HG03457 (cell line): Measurements from ENCODE around the gene C19orf38.
"Not testable (repeated sequence)": the region's sequence is repeated elsewhere in the genome, so short reads cannot be mapped to it uniquely, and the experiment has no call there.

Experiments used
- ATAC-seq: cut with Tn5 transposase; IDR thresholded peaks from one replicate; pipeline ENCODE4 v1.9.1; 2021; ENCODE audit warnings: moderate number of reproducible peaks; ENCODE audit not compliant: unreplicated experiment

Gene C19orf38

DNA sequence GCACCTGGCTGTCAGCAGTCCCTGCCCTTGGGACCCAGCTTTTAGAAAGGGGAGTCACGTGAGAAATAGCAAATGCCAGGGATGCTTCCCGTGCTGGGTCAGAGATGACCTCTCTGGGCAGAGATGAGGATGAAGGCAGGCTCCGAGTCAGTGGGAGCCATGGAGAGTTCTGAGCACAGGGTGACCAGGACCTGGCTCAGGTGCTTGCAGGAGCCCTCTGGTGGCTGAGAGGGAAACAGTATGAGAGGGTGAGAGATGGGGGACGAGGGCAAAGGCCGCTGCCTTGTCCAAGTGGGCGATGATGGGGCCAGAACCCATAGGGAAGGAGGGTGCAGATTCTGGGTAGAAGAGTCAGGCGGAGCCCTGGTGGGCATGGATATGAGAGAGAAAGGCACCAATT lies 28.0 kb upstream of the C19orf38 start:
- no peak for ATAC-seq

DNA sequence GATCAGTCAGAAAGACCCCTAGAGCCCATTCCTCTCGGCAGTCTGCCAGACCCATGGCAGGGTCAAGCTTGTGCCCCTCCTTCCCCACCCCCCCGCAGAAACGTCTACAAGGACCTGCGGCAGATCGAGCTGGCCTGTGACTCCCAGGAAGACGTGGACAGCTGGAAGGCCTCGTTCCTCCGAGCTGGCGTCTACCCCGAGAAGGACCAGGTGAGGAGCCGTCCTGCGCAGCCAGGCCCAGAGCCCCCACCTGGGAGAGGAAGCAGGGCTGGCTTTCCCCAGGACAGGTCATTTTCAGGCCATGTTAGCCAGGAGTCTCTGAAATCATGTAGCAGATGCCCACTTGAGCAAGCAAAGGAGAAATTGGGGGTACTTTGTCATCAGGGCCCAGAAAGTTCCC lies 24.5 kb upstream of the C19orf38 start:
- ATAC-seq: no peak

DNA sequence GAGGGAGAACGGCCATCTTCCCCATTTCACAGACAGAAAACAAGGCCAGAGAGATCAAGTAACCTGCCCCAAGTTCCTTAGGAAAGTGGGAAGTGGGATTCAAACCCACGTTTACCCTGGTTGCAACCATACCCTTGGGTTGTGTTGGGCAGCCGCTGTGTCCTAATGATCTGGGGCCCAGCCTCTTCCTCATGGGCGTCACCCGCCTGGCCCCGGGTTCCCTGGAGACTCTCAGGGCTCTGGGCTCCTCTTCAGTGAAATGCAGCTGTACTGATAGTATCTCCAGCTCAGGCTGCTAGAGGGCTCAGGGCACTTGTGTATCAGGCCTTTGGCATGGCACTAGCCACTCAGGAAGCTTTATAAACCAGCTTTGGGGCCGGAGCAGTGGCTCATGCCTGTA lies 22.0 kb upstream of the C19orf38 start:
- no peak for ATAC-seq

DNA sequence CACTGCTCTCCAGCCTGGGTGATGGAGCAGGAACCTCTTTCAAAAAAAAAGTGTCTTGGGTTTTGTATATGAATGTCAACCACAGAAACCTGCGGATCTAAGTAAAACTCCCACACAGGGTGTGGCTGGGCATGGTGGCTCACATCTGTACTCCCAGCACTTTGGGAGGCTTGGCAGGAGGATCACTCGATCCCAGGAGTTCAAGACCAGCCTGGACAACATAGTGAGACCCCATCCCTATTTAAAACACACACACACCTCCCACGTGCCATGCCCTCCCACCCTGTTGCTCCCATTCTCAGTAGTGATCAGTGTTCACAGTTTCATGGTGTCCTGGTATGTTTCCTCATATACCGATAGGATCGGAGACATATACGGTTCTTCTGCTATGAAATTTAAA lies 21.4 kb upstream of the C19orf38 start:
- ATAC-seq: no peak

DNA sequence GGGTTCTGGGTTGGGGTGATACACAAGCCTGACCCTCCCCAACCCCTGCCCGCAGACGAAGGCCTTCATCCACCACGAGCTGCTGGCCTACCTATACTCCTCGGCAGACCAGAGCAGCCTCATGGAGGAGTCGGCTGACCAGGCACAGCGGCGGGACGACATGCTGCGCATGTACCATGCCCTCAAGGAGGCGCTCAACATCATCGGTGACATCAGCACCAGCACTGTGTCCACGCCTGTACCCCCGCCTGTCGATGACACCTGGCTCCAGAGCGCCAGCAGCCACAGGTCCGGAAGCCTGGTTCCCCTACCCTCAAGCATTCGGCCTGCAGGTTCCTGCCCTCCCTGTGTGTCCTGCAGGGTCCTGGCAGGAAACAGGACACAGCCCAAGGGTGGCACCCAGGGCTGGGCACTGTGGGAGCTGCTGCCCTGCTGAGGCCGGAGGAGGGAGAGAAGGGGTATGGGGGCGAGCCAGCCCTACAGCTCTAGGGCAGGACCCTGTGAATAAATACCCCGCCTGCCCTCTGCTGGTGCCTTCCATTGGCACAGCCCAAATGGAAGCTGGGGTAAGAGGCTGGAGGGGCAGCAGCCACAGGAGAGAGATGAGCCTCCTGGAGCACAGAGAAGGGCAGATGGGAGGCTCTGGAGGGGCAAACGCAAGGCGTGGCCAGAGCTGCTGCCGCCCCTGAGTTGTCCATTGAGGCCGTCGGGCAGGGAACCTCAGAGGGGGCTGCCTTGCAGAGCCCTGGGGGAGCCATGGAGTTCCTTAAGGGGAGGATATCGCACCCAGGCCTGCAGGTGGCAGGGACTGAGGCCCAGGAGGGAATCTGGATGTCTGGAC lies 19.0 kb upstream of the C19orf38 start:
- no peak for ATAC-seq

DNA sequence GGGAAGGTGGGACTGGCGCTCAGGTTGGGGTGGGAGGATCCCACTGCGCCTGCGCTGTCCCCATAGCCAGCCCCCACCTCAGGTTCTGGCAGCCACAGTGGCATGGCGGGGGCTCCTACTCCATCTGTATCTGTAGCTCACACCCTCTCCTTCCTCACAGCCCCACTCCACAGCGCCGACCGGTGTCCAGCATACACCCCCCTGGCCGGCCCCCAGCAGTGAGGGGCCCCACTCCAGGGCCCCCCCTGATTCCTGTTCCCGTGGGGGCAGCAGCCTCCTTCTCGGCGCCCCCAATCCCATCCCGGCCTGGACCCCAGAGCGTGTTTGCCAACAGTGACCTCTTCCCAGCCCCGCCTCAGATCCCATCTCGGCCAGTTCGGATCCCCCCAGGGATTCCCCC lies 18.2 kb upstream of the C19orf38 start:
- no peak for ATAC-seq

DNA sequence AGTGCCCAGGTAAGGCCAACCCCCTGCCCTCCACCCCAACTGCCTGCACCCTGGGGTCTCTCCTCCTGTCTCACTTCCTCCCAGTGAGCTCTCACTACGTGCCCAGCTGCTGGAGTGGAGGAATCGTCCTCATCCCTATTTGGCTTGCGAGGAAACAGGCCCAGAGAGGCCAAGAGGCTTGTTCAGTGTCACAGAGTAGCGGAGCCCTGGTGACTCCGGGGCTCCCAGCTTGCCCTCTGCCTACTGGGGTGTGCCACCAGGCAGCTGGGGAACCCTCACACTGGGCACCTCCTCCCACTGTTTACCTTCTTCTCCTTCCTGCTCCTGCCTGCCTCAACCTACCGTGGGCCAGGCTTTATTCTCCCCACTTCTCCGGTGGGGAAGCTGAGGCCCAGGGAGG lies 17.8 kb upstream of the C19orf38 start:
- no peak for ATAC-seq

DNA sequence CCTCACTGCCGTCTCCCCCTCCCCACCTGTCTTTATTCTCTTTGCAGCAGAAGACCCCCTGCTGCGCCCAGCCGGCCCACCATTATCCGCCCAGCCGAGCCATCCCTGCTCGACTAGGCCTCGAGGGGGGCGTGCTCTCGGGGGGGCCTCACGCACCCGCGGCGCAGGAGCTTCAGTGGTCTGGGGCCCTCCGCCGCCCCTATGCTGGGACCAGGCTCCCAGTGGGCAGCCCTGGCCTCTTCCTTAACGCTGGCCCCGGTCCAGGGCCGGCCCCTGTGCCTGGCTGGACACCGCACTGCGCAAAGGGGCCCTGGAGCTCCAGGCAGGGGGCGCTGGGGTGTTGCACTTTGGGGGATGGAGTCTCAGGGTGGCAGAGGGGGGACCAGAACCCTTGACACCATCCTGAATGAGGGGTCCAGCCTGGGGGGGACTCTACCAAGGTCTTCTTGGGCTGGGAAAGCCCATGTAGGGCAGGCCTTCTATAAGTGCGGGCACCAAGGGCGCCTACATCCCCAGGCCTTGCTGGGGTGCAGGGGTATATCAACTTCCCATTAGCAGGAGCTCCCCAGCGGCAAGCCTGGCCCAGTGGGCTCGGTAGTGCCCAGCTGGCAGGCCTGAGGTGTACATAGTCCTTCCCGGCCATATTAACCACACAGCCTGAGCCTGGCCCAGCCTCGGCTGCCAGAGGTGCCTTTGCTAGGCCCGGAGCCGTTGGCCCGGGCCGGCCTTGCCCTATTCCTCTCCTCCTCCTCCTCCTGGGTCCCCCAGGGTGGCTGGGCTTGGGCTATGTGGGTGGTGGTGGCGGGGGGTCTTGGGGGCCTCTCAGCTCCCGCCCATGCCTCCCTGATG lies 17.1 kb upstream of the C19orf38 start:
- ATAC-seq: no peak

DNA sequence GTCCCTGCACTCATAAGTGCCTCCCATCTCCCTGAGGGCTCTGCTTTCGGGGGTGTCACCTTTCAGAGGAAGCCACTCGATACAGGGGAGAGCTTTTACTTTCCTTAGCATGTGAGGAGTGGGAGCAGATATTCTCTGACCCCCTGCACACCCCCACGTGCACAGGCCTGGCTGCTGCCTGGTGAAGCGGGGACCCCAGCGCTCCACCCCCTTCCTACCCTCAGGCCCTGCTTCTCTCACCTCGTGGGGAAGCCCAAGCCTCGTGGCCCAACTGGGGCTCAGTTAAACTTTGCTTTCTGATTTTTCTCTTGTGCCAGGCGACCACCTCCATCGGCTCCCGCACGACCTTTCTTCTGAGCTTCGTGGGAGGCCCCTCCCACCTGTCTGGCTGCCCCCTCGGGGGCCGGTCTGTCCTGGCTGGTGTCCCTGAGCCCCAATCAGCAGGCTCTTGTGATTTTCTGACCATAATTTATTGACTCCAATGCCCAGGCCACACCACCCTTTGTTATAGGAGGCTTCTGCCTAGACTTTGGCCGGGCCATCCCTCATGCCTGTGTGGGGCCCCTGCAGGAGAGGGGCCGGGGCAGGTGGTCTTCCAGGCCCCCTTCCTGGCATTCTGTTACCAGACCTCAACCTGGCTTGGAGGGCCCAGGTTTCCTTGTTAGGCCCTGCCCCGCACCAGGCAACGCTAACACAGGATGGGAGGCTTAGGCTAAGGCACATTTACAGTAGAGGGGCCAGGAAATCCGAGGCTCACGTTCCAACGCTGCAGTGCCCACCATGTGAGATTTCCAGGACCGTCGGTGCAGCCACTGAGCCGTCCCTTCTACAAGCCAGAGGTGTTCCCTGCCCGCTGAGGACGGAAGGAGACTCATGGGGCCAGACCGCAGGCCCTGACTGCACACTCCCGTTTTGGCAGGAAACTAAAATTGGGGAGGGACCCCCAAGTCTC lies 16.0 kb upstream of the C19orf38 start:
- ATAC-seq: no peak

DNA sequence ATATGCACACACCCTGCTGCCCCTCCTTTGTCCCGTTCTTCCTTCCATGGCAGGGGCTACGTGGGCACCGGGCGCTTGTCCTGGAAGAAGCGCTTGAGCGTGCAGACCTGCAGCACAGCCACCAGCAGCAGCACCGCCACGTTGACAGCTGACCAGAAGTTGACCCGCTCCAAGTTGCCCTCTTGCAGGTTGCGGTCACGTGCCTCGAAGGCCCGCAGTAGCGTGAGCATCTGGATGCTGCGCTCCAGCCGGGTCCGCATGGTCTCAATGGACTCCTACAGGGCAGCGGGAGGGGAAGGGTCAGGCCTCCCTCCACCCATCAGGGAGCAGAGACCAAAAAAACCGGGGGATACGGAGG lies 15.3 kb upstream of the C19orf38 start:
- no peak for ATAC-seq

DNA sequence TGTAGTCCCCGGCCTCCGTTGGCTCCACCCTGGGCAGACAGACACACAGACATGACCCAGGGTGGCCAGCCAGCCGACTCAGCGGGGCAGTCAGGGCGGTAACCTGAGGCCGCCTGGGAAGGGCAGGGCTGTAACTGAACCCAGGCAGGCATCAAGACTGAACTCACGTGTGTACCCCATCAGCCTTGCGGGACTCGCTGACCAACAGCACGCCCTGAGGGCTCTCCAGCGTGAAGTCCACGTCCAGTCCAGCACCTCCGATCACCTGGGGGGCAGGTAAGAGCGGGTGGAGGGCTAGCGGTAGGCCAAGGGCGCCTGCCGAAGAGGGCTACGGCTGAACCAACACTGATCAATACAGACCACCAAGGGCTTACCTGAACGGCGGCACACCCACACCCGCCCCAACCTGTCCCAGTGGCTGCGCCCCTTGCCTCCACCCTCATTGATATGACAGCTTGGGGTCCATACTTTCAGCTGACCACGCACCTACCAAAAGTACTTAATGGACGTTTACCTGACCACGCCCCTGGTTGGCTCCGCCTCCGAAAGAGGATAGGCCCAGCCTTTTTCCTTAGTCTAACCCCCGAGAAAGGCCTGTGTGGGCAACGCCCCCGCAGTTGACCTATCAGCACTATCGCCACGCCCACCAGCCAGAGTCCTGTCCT lies 13.0 kb upstream of the C19orf38 start:
- no peak for ATAC-seq

DNA sequence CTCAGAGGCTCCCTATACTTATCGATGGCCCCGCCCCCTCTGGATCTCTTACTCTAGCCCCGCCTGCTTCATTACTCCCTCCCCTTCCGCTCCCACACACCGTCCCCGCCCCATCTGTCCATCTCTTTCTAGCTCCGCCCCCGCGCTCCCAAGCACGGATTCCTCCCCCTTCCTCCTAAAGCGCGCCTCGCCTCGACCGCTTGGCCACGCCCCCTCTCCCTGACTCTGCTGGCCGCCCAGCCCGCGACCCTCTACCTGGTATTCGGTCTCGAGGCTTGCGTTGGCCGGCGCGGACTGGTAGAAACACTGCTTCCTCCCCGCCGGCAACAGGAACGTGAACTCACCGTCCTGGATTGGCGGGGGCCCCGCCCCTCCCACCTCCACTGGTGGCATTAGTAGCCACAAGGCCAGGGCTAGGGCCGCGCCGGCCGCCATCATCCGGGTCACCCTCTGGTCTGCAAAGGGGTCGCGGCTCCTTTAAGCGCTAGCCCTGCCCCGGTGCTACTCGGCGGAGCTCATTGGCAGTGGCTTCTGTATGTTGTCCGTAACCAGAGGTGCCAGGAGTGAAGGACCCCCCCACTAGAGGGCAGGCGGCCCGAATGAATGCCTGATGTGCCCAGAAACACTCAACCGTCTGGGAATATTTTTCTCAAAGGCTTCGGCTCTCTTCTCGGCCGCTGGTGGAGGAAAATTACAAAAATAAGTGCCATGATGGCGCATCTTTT lies 12.3 kb upstream of the C19orf38 start, which contains the start of gene TMED1:
Gene TMED1 (minus strand): TSS at position 459 of the 725 bp plus-strand sequence. CDS start 21 bp downstream, at position 438.
- peak; percentile 70 for ATAC-seq

DNA sequence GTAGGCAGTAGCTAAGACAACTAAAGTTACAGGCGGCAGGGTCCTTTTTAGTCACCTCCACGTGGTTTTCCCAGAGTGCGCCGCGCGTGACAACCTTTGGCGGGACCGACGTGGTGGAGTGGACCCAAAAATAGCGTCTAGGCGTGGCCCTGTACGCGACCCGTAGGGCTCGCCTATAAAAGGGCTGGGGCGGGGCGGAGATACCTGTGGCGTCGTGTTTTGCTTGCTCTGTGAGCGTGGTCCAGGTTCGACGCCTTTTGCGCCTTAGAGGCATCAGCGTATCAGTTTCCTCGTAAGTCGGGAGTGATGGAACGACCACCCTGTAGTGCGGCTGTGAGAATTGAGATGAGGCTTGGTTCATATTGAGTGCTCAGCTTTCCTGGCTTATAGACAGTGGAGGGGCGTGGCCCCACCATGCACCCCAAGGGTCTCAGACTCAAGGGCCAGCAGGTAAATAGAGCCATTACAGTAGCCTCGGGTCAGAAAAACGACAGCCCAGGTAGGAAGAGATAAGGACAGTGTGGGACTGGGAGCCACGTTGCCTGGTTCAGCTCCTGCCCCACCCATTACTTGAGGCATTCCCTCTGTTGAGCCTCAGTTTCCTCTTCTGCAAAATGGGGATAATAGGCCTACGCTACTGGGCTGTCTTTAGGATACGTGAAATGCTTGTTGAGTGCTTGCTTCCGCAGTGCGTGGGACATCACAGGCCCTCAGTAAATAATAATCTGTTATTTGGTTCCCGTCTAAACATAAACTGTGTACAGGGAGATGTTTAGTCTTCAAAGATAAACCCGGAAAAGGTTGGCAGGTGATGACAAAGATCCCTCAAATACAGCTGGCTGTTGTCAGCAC lies 11.5 kb upstream of the C19orf38 start:
- ATAC-seq: no peak

DNA sequence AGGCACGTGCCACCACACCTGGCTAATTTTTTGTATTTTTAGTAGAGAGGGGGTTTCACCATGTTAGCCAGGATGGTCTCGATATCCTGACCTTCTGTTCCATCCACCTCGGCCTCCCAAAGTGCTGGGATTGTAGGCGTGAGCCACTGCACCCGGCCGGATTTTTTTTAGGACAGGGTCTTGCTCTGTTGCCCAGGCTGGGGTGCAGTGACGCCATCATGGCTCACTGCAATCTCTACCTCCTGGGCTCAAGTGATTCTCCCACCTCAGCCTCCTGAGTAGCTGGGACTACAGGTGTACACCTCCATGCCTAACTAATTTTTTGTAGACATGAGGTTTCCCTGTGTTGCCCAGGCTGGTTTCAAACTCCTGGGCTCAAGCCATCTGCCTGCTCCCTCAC lies 10.6 kb upstream of the C19orf38 start:
- not testable (repeated sequence) for ATAC-seq

DNA sequence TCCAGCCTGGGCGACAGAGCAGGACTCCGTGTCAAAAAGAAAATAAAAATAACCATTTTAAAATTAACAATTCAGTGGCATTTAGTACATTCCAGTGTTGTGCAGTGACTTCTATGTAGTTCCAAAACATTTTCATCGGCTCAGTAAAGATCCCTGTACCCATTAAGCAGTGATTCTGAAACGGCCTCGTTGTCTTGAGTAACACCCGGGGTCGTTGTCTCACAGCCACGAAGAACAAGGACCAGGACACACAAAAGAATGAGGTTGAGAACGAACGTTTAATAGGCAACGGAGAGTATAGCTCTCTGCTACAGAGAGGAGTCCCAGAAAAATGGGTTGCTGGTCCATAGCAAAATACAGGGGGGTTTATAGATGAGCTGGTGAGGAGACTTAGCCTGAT lies 9.8 kb upstream of the C19orf38 start:
- ATAC-seq: no peak

DNA sequence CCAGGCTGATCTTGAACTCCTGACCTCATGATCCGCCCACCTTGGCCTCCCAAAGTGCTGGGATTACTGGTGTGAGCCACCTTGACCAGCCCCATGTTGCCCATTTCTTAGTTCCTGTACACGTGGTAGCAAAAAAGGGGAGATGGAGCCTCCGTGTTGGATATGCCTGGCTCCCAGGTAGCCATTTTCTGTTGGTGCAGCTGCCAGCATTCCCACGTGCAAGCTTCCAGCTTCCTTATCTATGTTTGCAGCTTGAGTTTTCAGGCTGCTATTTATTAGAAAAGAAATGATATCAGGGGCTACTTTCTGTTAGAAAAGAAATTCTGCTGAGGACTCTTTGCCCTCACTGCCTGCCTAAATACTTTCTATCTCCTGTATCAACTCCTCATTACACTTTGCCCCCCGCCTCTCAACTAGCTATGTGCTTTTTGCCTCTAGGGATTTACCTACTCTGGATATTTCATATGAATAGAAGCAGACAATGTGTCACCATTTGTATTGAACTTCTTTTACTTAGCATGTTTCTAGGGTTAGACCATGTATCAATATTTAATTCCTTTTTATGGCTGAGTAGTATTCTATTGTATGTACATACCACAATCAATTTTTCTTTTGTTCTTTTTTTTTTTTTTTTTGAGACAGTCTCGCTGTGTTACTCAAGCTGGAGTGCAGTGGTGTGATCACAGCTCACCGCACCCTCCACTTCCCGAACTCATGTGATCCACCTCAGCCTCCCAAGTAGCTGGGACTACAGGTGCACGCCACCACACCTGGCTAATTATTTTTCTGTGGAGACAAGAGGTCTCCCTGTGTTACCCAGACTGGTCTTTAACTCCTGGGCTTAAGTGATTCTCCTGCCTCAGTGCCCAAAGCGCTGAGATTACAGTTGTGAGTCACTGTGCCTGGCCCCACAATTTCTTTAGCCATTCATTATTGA lies 8.8 kb upstream of the C19orf38 start:
- ATAC-seq: no peak

DNA sequence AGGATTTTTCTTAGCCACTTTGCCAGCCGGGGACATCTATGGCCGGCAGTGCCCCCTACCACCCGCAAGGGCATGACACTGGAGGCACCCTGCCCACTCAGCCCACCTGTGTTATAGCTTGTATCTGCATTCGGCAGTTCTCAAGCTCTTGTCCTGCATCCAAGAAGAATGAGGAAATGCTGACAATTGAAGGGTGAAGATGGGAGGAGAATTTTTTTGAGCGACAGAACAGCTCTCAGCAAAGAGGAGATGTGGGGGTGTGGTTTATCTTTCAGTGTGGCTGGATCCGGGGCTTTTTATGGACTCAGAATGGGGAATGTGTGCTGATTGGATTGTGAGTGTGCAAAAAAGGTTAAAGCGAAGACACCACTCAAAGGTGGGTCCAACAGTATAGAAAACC lies 5.4 kb upstream of the C19orf38 start:
- ATAC-seq: no peak
